Breast epithelium (tissue), 3 donors: ENCODE measurements around the gene LILRA5.

Experiments used
- CTCF ChIP-seq, 3 donors: fragments of 450-650 bp; IDR thresholded peaks; one replicate each; pipeline ENCODE4 v1.5.1; 2016 to 2017; ENCODE audit warnings: antibody characterized with exemption in 3 of 3, mild to moderate bottlenecking in 3 of 3, moderate library complexity in 3 of 3
- POLR2A ChIP-seq: fragments of 450-650 bp; IDR thresholded peaks from one replicate; pipeline ENCODE4 v1.6.1; 2016; ENCODE audit warnings: antibody characterized with exemption, mild to moderate bottlenecking, moderate library complexity
- POLR2AphosphoS5 ChIP-seq, 3 donors: sonication (generic); formaldehyde crosslinking; IDR thresholded peaks; one replicate each; pipeline ENCODE4 v1.6.1; 2017; ENCODE audit warnings: antibody characterized with exemption in 3 of 3

GRCh38 chr19:54287456-54287855 lies 25.5 kb downstream of the LILRA5 start:
- TF ChIP-seq CTCF (IDR thresholded peaks at IDR 0.05) (no peak), POLR2A (no peak), POLR2AphosphoS5 (IDR thresholded peaks at IDR 0.05) (no peak)
